ENCODE results near the gene KPNB1. TPM values are rescaled to one million over a fixed set of nuclear protein-coding genes. Genes with fewer than 3 reads are reported as not detected.

The KPNB1 gene
- total and polyA plus RNA-seq, 10 of the 15 experiments (the other 5 are each of a cell fraction or from before 2014, with no cell fraction given): 67.8 to 525 (median 246) TPM

- Histone ChIP-seq H2AFZ (ENCODE audit: control insufficient read depth, low read depth, low read length) (no peak overlapping the region), H3K4me2 (ENCODE audit: control insufficient read depth, insufficient read depth) (no peak overlapping the region), H3K4me1 (ENCODE audit: control insufficient read depth, insufficient read depth, low read length) (no peaks in the 10 kb centered on the region), H4K20me1 (ENCODE audit: control insufficient read depth, insufficient read depth) (no peaks in the 10 kb centered on the region), H3K36me3 (ENCODE audit: control insufficient read depth in 2 of 2, insufficient read depth in 2 of 2, low read length in 1 of 2) (peaks cover 0 to 4% of the 10 kb centered on the region in 2 experiments; a peak in 1 of 4 replicates), H3K9ac (ENCODE audit: control insufficient read depth, insufficient read depth, low read length) (no peak overlapping the region), H3K27me3 (replicated peaks in 1 of 2; ENCODE audit: control insufficient read depth in 2 of 2, insufficient read depth in 2 of 2, low read length in 1 of 2) (no peaks in the 10 kb centered on the region), H3K27ac (ENCODE audit: control insufficient read depth, insufficient read depth) (no peak overlapping the region), H3K9me3 (replicated peaks; ENCODE audit: control insufficient read depth, insufficient read depth, low read length) (no peaks in the 10 kb centered on the region), H3K79me2 (ENCODE audit: control insufficient read depth, insufficient read depth, low read length) (no peaks in the 10 kb centered on the region), H3K4me3 (no peak overlapping the region)
- RAD21 ChIA-PET (ENCODE audit: unreplicated experiment): interaction anchor here (1.9 kb wide), 1 partner anchor 15 kb away, joined by 5 read pairs; the partner anchor contains the start of gene KPNB1
- in situ Hi-C loops (cut with MboI) (no loop called here), intact Hi-C loops (cut with micrococcal nuclease; ENCODE audit: unreplicated experiment) (no loop called here)
- POLR2A ChIA-PET: no interaction called here
- DNase-seq (ENCODE audit: low read depth, low spot score) (no peak), FAIRE-seq (no peak), ATAC-seq (no peak)
- BruUV-seq (replicated peaks): no TSS peak
- CTCF ChIA-PET: interaction anchor here (0.6 to 1.1 kb wide), 2 partner anchors 9 to 17 kb away, joined by 3 to 4 read pairs; no protein-coding TSS in a partner anchor
- SMC1A ChIA-PET (ENCODE audit: uncharacterized antibody, unreplicated experiment): interaction anchor here (0.6 to 1.2 kb wide), 2 partner anchors 16 to 159 kb away, joined by 3 read pairs; no protein-coding TSS in a partner anchor
- TF ChIP-seq GABPA (IDR thresholded peaks at IDR 0.05; ENCODE audit: low read depth) (no peak), HDAC2 (IDR thresholded peaks at IDR 0.05) (no peak), SPI1 (IDR thresholded peaks at IDR 0.05; ENCODE audit: borderline replicate concordance, insufficient read depth, low read depth, low read length) (no peak), ZBTB40 (IDR thresholded peaks at IDR 0.05; ENCODE audit: borderline replicate concordance) (no peak), CBX3 (IDR thresholded peaks at IDR 0.05; ENCODE audit: borderline replicate concordance, low read depth) (no peak), FOS (IDR thresholded peaks at IDR 0.05; ENCODE audit: borderline replicate concordance, extremely low read depth, insufficient read length) (no peak), TARDBP (IDR thresholded peaks at IDR 0.05; ENCODE audit: borderline replicate concordance) (no peak), MTA2 (IDR thresholded peaks at IDR 0.05; ENCODE audit: low read depth) (no peak), YBX1 (IDR thresholded peaks at IDR 0.05) (no peak), CEBPB (IDR thresholded peaks at IDR 0.05; ENCODE audit: borderline replicate concordance in 1 of 2, low read depth in 2 of 2, low read length in 2 of 2) (no peak)
- WGBS (ENCODE audit: insufficient coverage, insufficient replicate concordance, low lambda C conversion rate, missing lambda C conversion rate): 92% methylated on average over 1 of the region's 1 CpG
Observed at GRCh38 chr17:47633996-47634395, 15.7 kb upstream of the KPNB1 start.

Measured in GM12878 (cell line).